CD14-positive monocyte (primary cell): ENCODE results near the gene TNFAIP8L2. TPM values are rescaled to one million over a fixed set of nuclear protein-coding genes. Genes with fewer than 3 reads are reported as not detected.

Experiments
- DNase-seq, 3 donors: peaks; one replicate each; pipeline ENCODE4 v3.0.0-alpha.2; 2011 to 2022
- H2AFZ ChIP-seq: 2 replicates; pipeline ENCODE4 v1.6.0; 2012; ENCODE audit warnings: mild to moderate bottlenecking, low read depth, low read length, inconsistent platforms; ENCODE audit not compliant: insufficient read depth, poor library complexity, severe bottlenecking
- H3K27ac ChIP-seq, 2 donors: 1 replicate in 1 of 2; 2 replicates in 1 of 2; pipeline ENCODE4 v1.5.1; 2012 to 2013; ENCODE audit warnings: low read length in 2 of 2, control low read depth in 1 of 2, inconsistent platforms in 1 of 2, low read depth in 1 of 2, mild to moderate bottlenecking in 1 of 2
- H3K27me3 ChIP-seq, 2 donors: one replicate each; pipeline versions ENCODE4 v1.6.0 to v1.6.1; 2011 to 2013; ENCODE audit warnings: low read length in 2 of 2; ENCODE audit not compliant: control insufficient read depth in 2 of 2, insufficient read depth in 2 of 2
- H3K36me3 ChIP-seq, 2 donors: replicated peaks in 1 of 2; 1 replicate in 1 of 2; 2 replicates in 1 of 2; pipeline versions ENCODE4 v1.5.1 to v1.6.1; 2012 to 2013; ENCODE audit warnings: low read length in 2 of 2, control low read depth in 1 of 2, inconsistent platforms in 1 of 2, mild to moderate bottlenecking in 1 of 2; ENCODE audit not compliant: insufficient read depth in 2 of 2, control insufficient read depth in 1 of 2
- H3K4me1 ChIP-seq, 2 donors: 1 replicate in 1 of 2; 2 replicates in 1 of 2; pipeline versions ENCODE4 v1.5.1 to v1.6.1; 2012 to 2013; ENCODE audit warnings: low read length in 2 of 2, control low read depth in 1 of 2, inconsistent platforms in 1 of 2, mild to moderate bottlenecking in 1 of 2, moderate library complexity in 1 of 2; ENCODE audit not compliant: insufficient read depth in 2 of 2, control insufficient read depth in 1 of 2
- H3K4me2 ChIP-seq: replicated peaks from 2 replicates; pipeline ENCODE3; 2012; ENCODE audit warnings: low read length, moderate library complexity, mild to moderate bottlenecking; ENCODE audit not compliant: poor library complexity, severe bottlenecking; ENCODE audit errors: extremely low read depth
- H3K4me3 ChIP-seq, 3 experiments: fragments of 200-600 bp in 1 of 3; sonication (generic) in 1 of 3; replicated peaks in 1 of 3; 1 replicate in 2 of 3; 2 replicates in 1 of 3; pipeline ENCODE4 v1.5.1; 2011 to 2013; ENCODE audit warnings: low read length in 3 of 3, mild to moderate bottlenecking in 3 of 3, control low read depth in 2 of 3, low read depth in 2 of 3, inconsistent platforms in 1 of 3, moderate library complexity in 1 of 3
- H3K79me2 ChIP-seq: 2 replicates; pipeline ENCODE4 v1.6.0; 2012; ENCODE audit warnings: mild to moderate bottlenecking, control low read depth, inconsistent platforms, low read length, moderate library complexity; ENCODE audit not compliant: insufficient read depth
- H3K9ac ChIP-seq: 2 replicates; pipeline ENCODE4 v1.6.0; 2017; ENCODE audit warnings: low read length, mild to moderate bottlenecking; ENCODE audit not compliant: insufficient read depth, poor library complexity, severe bottlenecking
- H3K9me3 ChIP-seq, 2 donors: replicated peaks in 1 of 2; 1 replicate in 1 of 2; 2 replicates in 1 of 2; pipeline versions ENCODE4 v1.5.1 to v1.6.1; 2012 to 2013; ENCODE audit warnings: low read length in 2 of 2, control low read depth in 1 of 2; ENCODE audit not compliant: control insufficient read depth in 1 of 2, insufficient read depth in 1 of 2
- H4K20me1 ChIP-seq: 2 replicates; pipeline ENCODE4 v1.6.0; 2012; ENCODE audit warnings: mild to moderate bottlenecking, low read length, control low read depth, moderate library complexity; ENCODE audit not compliant: insufficient read depth
- H3K27ac Mint-ChIP-seq, 7 donors: one replicate each; pipeline ENCODE4 v1.8.0; 2020; ENCODE audit warnings: mild to moderate bottlenecking in 7 of 7, mixed read lengths in 7 of 7, moderate library complexity in 6 of 7, inconsistent platforms in 2 of 7
- H3K27me3 Mint-ChIP-seq, 3 donors: one replicate each; pipeline ENCODE4 v1.8.0; 2021 to 2022; ENCODE audit warnings: low read depth in 3 of 3, mild to moderate bottlenecking in 3 of 3, mixed read lengths in 3 of 3, moderate library complexity in 3 of 3, inconsistent platforms in 1 of 3
- H3K36me3 Mint-ChIP-seq, 2 donors: one replicate each; pipeline ENCODE4 v1.8.0; 2020; ENCODE audit warnings: mixed read lengths in 2 of 2, inconsistent platforms in 1 of 2, mild to moderate bottlenecking in 1 of 2
- H3K4me1 Mint-ChIP-seq: one replicate; pipeline ENCODE4 v1.8.0; 2020; ENCODE audit warnings: mild to moderate bottlenecking, mixed read lengths
- H3K4me3 Mint-ChIP-seq, 2 donors: one replicate each; pipeline ENCODE4 v1.8.0; 2020; ENCODE audit warnings: mild to moderate bottlenecking in 2 of 2, mixed read lengths in 2 of 2, moderate library complexity in 1 of 2
- H3K9me3 Mint-ChIP-seq, 7 donors: one replicate each; pipeline ENCODE4 v1.8.0; 2020 to 2022; ENCODE audit warnings: mixed read lengths in 7 of 7, mild to moderate bottlenecking in 6 of 7, moderate library complexity in 6 of 7, inconsistent platforms in 2 of 7
- CTCF ChIP-seq: fragments of 200-600 bp; IDR thresholded peaks from one replicate; pipeline ENCODE4 v1.8.0; 2022; ENCODE audit warnings: antibody characterized with exemption, mild to moderate bottlenecking
- WGBS: methylation state at CpG from one replicate; pipeline ENCODE4 v1.1.5; 2013; ENCODE audit warnings: missing lambda C conversion rate; ENCODE audit not compliant: insufficient coverage; 5-methylcytosine and 5-hydroxymethylcytosine counted together
- intact Hi-C, 2 donors: fragments of 100-400 bp; cut with micrococcal nuclease; formaldehyde crosslinking; loops; one replicate each; pipeline versions ENCODE4 v1.15.0 to v1.15.1; 2023
- polyA plus RNA-seq, 3 donors: library from polyadenylated mRNA; depleted of rRNA in 1 of 3; unstranded in 2 of 3; stranded (reverse) in 1 of 3; fragments of 300-500 nt in 2 of 3; fragments of >200 nt in 1 of 3; fragmentation: Illumina TruSeq in 2 of 3; gene quantifications; 1 replicate in 2 of 3; 2 replicates in 1 of 3; pipeline ENCODE4 v1.2.3, GENCODE V29; 2012 to 2021

TNFAIP8L2 gene
- polyA plus RNA-seq, 3 donors, result 50.3 to 104 (median 103) TPM

DNA sequence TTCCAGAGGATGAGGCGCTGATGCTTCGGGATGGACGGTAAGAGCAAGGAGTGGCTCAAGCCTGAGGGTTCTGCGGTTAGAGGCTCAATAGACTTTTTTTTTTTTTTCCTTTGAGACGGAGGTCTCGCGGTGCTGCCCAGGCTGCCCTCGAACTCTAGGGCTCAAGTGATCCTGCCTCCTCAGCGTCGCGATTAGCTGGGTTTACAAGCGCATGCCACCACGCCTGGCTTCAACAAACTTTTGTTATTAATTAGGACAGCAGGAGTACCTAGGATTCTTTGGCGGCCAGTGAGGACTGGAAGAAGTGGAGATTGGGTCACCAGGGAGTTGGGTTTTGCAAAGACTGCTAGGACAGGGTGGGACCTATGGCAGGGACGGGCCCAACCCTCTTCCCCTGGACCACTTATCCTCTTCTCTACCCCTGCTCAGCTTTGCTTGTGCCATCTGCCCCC lies 10.1 kb downstream of the TNFAIP8L2 start:
- H4K20me1 ChIP-seq, result peaks cover 41% of the 10 kb centered on the region
- Mint-ChIP-seq H3K27me3 (peaks cover 0 to 1% (median 0%) of the 10 kb centered on the region in 3 donors), H3K27ac (peak overlapping the region; percentile 89 to 95 (median 93)), H3K9me3 (no peaks in the 10 kb centered on the region), H3K36me3 (peaks cover 59 to 70% of the 10 kb centered on the region in 2 donors), H3K4me3 (peak overlapping the region; percentile 95 to 97), H3K4me1 (peaks cover 41% of the 10 kb centered on the region)
- peaks cover 23 to 26% of the 10 kb centered on the region in 2 donors for H3K4me1 ChIP-seq
- peak in 1 of 3 donors; percentile 21 for DNase-seq
- peak overlapping the region; percentile 71 to 91 (median 81) for H3K4me3 ChIP-seq
- H3K27me3 ChIP-seq, result no peaks in the 10 kb centered on the region
- intact Hi-C loops, result loop anchor here (2.0 to 10.0 kb wide), 4 partner anchors 34 to 446 kb away; partner anchors contain the start of genes MINDY1 (in 2 of the 2), PRUNE1 (in 2 of the 2) and SNX27 (in 1 of the 2)
- peaks cover 55 to 75% of the 10 kb centered on the region in 2 donors for H3K36me3 ChIP-seq
- TF ChIP-seq CTCF, result no peak
- H3K27ac ChIP-seq, result peak overlapping the region; percentile 56 to 83
- peak overlapping the region; percentile 71 for H3K9ac ChIP-seq
- 0% methylated on average over 7 of the region's 15 CpGs for WGBS
- H2AFZ ChIP-seq, result peak overlapping the region; percentile 88
- H3K4me2 ChIP-seq, result peak overlapping the region; percentile 96
- no peaks in the 10 kb centered on the region for H3K9me3 ChIP-seq
- peaks cover 35% of the 10 kb centered on the region for H3K79me2 ChIP-seq

GRCh38 chr1:151167116-151167515 lies 10.7 kb downstream of the TNFAIP8L2 start:
- H3K36me3 Mint-ChIP-seq, result peaks cover 54 to 70% of the 10 kb centered on the region in 2 donors
- Histone ChIP-seq H3K9me3 (no peaks in the 10 kb centered on the region), H2AFZ (peak overlapping the region; percentile 88), H3K79me2 (peaks cover 29% of the 10 kb centered on the region), H3K4me2 (peak overlapping the region; percentile 96), H3K4me1 (peaks cover 20 to 21% of the 10 kb centered on the region in 2 donors), H3K27me3 (no peaks in the 10 kb centered on the region), H4K20me1 (peaks cover 35% of the 10 kb centered on the region), H3K36me3 (peaks cover 56 to 75% of the 10 kb centered on the region in 2 donors), H3K4me3 (peak overlapping the region in 1 of 3 experiments; percentile 91), H3K27ac (no peak overlapping the region), H3K9ac (no peak overlapping the region)
- H3K27me3 Mint-ChIP-seq, result peaks cover 0 to 1% (median 0%) of the 10 kb centered on the region in 3 donors
- peaks cover 36% of the 10 kb centered on the region for H3K4me1 Mint-ChIP-seq
- 83% methylated on average over 1 of the region's 6 CpGs for WGBS
- intact Hi-C loops, result loop anchor here (2.0 to 10.0 kb wide), 4 partner anchors 34 to 445 kb away; partner anchors contain the start of genes MINDY1 (in 2 of the 2), PRUNE1 (in 2 of the 2) and SNX27 (in 1 of the 2)
- H3K4me3 Mint-ChIP-seq, result peak overlapping the region; percentile 95 to 97
- peak overlapping the region in 3 of 7 donors; percentile 12 to 95 (median 40) for H3K27ac Mint-ChIP-seq
- no peak for TF ChIP-seq CTCF
- no peak for DNase-seq
- H3K9me3 Mint-ChIP-seq, result no peaks in the 10 kb centered on the region
